GM12873 (cell line): ENCODE data around the gene GART.

Experiments used
- TF ChIP-seq, protein P1 (sequence below): IDR thresholded peaks from 2 replicates; pipeline ENCODE4 v1.5.1; 2012; ENCODE audit warnings: low read depth, mild to moderate bottlenecking, moderate library complexity, low read length, control low read depth; ENCODE audit not compliant: insufficient read depth; ENCODE audit errors: missing control alignments

The GART gene

DNA sequence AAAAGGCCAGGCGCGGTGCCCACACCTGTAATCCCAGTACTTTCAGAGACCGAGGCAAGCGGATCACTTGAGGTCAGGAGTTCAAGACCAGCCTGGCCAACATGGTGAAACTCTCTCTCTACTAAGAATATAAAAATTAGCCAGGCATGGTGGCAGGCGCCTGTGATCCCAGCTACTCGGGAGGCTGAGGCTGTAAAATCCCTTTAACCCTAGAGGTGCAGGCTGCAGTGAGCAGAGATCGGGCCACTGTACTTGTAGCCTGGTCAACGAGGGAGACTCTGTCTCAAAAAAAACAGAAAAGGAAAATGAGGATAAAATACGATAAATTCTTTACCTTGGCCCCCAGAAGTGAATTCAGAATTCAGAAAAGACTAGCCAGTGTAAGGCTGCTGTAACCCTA, 63.7 kb downstream of the GART start:
- TF ChIP-seq, protein P1, sequence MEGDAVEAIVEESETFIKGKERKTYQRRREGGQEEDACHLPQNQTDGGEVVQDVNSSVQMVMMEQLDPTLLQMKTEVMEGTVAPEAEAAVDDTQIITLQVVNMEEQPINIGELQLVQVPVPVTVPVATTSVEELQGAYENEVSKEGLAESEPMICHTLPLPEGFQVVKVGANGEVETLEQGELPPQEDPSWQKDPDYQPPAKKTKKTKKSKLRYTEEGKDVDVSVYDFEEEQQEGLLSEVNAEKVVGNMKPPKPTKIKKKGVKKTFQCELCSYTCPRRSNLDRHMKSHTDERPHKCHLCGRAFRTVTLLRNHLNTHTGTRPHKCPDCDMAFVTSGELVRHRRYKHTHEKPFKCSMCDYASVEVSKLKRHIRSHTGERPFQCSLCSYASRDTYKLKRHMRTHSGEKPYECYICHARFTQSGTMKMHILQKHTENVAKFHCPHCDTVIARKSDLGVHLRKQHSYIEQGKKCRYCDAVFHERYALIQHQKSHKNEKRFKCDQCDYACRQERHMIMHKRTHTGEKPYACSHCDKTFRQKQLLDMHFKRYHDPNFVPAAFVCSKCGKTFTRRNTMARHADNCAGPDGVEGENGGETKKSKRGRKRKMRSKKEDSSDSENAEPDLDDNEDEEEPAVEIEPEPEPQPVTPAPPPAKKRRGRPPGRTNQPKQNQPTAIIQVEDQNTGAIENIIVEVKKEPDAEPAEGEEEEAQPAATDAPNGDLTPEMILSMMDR, result no peak

DNA sequence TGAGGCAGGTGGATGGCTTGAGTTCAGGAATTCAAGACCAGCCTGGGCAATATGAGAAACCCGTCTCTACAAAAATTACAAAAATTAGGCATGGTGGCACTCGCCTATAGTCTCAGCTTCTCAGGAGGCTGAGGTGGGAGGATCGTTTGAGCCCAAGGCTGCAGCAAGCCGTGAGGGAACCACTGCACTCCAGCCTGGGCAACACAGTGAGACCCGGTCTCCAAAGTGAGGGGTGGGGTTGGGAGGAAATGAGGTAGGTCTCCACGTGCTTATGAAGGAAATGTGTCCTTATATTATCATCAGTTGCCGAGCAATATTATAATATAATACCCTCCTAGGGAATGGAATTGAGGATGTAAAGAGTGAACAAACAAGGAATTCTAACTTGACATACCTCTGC, 64.9 kb downstream of the GART start:
- TF ChIP-seq, protein P1, result no peak

DNA sequence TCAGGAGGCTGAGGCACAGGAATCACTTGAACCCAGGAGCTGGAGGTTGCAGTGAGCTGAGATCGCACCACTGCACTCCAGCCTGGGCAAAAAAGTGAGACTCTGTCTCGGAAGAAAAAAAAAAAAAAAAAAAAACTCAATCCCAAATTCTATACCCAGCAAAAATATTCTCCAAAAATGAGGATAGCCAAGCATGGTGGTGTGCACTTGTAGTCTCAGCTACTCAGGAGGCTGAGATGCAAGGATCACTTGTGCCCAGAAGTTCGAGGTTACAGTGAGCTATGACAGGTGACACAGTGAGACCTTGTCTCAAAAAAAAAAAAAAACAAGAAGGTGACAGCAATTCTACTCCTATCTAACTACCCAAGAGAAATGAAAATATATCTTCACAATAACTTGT, 68.6 kb downstream of the GART start:
- TF ChIP-seq, protein P1, result no peak

DNA sequence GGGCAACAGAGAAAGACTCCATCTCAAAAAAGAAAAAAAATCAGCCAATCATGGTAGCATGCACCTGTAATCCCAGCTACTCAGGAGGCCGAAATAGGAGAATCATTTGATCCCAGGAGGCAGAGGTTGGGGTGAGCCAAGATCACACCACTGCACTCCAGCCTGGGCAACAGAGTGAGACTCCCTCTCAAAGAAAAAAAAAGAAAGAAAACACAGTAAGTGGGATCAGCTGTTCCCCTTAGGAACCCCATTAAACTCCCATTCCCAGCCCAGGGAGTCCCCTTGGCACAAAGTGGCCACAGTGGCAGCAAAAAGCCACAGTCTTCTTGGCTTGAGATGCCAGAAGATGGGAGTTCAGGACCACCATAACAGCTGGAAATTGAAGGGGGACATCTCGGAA, 71.2 kb downstream of the GART start:
- TF ChIP-seq, protein P1, result no peak

DNA sequence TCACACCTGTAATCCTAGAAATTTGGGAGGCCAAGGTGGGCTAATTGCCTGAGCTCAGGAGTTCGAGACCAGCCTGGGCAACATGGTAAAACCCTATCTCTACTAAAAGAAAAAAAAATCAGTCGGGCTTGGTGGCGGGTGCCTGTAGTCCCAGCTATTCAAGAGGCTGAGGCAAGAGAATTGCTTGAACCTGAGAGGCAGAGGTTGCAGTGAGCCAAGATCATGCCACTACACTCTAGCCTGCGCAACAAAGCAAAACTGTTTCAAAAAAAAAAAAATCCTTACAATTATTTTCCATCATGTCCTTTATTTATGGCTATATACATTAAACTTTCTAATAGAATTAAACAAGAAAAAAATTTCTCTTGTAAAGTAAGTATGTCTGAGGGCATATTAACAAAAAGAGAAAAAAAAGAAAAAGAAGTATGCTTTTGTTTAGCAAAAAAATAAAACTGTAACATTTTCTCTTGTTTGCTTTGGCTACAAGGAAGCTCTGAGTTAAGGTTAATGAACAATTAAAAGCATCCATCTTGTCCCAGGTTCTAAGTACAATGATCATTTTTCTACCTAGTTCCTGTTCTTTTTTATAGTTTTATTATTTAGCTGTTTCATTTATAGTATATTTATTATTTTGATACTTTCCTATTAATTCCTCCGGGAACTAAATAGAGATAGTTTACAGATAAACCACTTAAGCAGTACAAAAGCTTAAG, 80.2 kb downstream of the GART start:
- TF ChIP-seq, protein P1, result no peak

DNA sequence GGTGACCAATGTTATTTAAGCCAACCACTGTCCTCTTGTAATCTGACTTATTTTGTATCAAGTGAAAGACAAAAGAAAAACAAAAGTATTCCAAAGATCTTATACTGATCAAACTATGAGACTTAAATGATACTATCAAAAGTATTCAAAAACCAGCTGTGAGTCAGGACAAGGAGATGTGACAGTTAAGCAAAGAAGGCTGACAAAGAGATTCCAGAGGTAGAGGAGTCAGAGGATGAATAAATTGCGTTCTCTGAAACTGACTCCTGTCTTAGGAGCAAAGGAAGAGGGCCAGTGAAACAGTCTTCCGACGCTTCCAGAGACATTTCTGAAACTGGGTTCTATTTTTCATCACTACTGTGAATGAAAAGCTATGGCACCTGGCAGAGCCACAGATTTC, 83.1 kb downstream of the GART start:
- TF ChIP-seq, protein P1, result no peak

DNA sequence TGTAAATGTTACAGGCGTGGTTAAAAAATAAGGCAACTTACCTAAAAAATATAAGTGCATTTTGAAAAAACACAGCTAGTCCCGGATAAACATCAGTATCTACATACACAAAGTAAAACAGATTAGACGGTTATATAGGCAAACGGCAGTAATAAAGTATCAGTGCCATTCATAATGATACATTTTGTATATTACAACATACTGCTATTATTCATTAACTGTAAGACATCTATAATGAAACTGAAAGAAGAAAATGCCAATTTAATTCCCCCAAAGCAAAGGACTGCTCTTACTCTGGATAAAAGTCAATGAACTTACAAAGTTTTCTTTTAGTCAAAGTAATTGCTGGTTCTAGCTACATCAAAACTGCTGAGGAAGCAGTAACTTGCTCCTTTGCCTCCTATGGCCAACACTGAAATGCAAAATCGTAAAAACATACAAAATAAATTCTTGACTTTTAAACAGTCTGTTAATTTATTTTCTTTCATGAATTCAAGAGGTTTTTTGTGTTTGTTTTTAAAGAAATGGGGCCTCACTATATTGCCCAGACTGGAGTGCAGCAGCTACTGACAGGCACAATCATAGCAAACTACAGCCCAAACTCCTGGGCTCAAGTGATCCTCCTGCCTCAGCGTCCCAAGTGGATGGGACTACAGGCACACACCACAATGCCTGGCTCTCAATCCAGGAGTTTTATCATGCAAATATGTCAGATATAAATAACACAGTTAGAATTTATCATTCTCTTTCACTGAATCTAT, 86.1 kb downstream of the GART start:
- TF ChIP-seq, protein P1, result no peak
